GM19035 (cell line): Measurements from ENCODE around the gene GFER.

Experiments used
- ATAC-seq: cut with Tn5 transposase; IDR thresholded peaks from one replicate; pipeline ENCODE4 v1.9.1; 2021; ENCODE audit not compliant: unreplicated experiment

The GFER gene

GRCh38 chr16:1990351-1991134 is 6.5 kb downstream of the GFER start:
- ATAC-seq, result no peak

- ATAC-seq, result no peak
Measured at GRCh38 chr16:1991135-1991551, 7.2 kb downstream of the GFER start.

GRCh38 chr16:1991588-1991947 is 7.6 kb downstream of the GFER start:
- ATAC-seq, result no peak

GRCh38 chr16:1991948-1992703 is 8.1 kb downstream of the GFER start:
- ATAC-seq, result peak; percentile 46

- ATAC-seq, result no peak
Measured at GRCh38 chr16:1992704-1993317, 8.8 kb downstream of the GFER start.

- no peak for ATAC-seq
Measured at GRCh38 chr16:1993731-1994131, 9.7 kb downstream of the GFER start.

GRCh38 chr16:1997494-1998359 is 13.7 kb downstream of the GFER start:
- ATAC-seq, result no peak

- no peak for ATAC-seq
Measured at GRCh38 chr16:1998360-1998835, 14.4 kb downstream of the GFER start.

- ATAC-seq, result no peak
Measured at GRCh38 chr16:1998852-1999801, 15.1 kb downstream of the GFER start.

- no peak for ATAC-seq
Measured at GRCh38 chr16:1999866-2000514, 16.0 kb downstream of the GFER start.

GRCh38 chr16:2001035-2001434 is 17.0 kb downstream of the GFER start:
- no peak for ATAC-seq

GRCh38 chr16:2001456-2002355 is 17.7 kb downstream of the GFER start:
- no peak for ATAC-seq

- ATAC-seq, result no peak
Measured at GRCh38 chr16:2002406-2003230, 18.6 kb downstream of the GFER start.

- ATAC-seq, result no peak
Measured at GRCh38 chr16:2003231-2003826, 19.3 kb downstream of the GFER start.

GRCh38 chr16:2003827-2004641 is 20.0 kb downstream of the GFER start:
- ATAC-seq, result no peak
